ENCODE data around the gene BTBD18.
"Not testable (repeated sequence)": the region's sequence is repeated elsewhere in the genome, so short reads cannot be mapped to it uniquely, and the experiment has no call there.

BTBD18 gene

DNA sequence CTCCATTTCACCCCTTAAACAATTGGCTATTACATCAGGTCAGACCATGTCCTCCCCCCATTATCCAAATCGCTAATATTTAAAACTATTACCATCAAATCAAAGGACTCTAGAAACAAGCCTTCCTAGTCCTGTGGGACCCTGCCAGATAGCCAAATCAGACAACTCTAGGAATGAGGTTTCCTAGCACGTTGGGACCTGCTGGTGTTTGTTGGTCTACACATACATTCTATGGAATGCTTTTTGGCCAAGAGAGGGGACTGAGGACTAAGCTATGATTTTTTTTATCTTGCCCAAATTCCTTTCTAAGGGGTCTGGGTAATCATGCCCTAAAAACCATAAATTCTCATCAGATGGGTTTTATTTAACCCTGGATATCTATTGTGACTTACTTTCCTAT is 24.4 kb downstream of the BTBD18 start:
- no peak for DNase-seq

DNA sequence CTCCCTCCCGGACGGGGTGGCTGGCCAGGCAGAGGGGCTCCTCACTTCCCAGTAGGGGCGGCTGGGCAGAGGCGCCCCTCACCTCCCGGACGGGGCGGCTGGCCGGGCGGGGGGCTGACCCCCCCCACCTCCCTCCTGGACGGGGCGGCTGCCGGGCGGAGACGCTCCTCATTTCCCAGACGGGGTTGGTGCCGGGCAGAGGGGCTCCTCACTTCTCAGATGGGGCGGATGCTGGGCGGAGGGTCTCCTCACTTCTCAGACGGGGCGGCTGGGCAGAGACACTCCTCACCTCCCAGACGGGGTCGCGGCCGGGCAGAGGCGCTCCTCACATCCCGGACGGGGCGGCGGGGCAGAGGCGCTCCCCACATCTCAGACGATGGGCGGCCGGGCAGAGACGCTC is 34.9 kb downstream of the BTBD18 start:
- DNase-seq = not testable (repeated sequence)

DNA sequence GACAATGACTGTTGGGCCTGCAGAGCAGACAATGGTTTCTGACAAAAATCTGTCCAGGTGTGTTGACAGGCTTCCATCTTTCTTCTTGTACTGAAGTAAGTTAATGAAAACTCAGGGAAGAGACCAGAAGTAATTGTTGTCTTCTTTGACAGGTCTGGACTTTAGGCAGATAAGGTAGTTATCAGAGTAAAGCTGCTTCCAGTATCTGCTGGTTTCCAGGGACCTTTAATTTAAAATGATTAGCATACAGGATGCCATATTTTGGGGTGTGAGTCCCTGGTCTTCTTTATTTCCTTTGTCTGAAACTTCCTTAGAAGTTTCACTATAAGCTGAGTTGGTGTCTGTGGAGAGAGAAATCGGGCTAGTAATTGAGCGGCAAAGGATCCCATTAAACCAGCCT is 37.8 kb downstream of the BTBD18 start:
- DNase-seq = no peak

DNA sequence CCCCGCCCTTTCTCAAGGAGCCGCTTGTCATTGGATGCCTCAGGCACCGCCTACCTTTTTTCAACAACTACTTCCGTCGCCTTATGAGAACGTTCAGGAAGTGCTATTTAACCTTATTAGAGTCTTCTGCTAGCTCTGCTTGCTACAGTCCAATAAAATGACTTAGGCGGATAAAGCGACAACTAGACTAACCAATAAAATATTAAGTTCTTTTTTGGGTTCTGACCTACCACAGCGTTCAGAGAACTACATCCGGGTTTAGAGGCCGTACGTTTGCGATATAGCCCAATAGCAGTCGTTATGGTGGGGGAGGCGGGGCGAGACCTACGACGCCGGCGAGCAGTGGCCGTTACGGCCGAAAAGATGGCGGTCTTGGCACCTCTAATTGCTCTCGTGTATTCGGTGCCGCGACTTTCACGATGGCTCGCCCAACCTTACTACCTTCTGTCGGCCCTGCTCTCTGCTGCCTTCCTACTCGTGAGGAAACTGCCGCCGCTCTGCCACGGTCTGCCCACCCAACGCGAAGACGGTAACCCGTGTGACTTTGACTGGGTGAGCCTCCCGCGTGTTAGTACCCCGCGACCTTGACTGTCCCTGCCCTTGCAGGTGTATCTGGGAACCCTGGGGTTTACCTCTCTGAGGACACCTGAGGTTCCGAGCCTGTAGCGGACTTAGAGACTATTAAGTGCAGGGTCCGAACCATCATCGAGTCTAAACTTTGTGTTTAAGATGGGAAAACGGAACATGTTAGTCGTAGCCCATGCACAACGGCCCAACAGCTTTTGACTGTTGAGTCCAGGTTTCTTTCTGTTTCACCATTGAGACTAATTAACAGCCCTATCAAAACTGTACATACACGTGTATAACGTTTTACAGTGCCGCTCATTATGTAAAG is 39.1 kb downstream of the BTBD18 start, which contains the start of gene TMX2:
Gene TMX2, plus strand, starts transcription at position 338 of the 895 bp plus-strand sequence. Its CDS starts 26 bp downstream, at position 364.
- DNase-seq = peak; percentile 100

DNA sequence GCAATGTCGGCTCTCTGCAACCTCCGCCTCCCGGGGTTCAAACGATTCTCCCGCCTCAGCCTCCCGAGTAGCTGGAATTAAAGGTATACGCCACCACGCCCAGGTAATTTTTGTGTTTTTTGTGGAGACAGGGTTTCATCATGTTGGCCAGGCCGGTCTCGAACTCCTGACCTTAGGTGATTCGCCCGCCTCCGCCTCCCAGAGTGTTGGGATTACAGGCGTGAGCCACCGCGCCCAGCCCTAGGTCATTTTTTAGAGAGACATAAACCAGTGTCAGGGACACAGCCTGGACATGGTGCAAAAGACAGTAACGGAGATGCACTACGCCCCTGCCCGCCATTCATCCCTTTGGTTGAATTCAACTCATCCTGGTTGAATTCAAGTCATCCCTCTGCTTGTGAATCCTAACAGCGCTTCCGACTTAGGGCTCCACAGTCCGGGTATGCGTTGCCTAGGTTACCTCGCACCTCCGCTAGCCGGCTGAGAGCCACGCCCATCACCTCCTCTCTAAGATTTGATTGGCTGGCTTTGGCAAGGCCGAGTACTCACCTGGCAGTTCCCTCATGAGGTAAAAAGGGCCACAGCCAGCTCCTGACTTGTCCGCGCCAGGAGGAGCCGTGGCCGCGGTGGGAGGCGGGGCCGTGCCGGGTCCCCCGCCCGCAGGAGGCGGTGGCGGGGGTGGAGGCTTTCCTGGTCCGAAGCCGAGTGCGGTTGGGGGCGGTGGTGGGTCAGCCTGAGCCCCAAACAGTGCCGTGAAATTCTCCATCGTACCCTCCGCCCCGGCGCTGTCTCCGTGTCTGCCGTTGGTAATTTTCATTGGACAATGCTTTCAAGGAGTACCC is 40.0 kb downstream of the BTBD18 start, which contains the start of gene MED19:
Gene MED19, minus strand, starts transcription at position 802 of the 842 bp plus-strand sequence. Its CDS starts 36 bp downstream, at position 766.
- DNase-seq = peak; percentile 53

DNA sequence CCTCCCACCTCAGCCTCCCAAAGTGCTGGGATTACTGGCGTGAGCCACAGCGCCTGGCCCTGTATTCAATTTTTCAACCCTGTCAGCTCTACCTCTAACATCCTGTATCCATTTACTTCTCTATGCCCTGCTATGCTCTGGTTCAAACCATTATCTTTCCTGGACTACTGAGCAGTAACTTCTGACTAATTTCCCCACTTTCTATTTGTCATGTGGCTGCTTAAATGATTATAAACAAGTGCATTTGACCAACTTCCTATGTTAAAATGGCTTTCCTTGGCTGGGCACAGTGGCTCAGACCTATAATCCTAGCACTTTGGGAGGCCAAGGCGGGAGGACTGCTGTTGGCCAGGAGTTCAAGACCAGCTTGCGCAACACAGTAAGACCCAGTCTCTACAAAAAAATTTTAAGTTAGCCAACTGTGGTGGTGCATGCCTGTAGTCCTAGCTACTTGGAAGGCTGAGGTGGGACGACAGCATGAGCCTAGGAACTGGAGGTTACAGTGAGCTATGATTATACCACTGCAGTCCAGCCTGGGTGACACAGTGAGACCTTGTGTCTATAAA is 41.7 kb downstream of the BTBD18 start:
- no peak for DNase-seq

DNA sequence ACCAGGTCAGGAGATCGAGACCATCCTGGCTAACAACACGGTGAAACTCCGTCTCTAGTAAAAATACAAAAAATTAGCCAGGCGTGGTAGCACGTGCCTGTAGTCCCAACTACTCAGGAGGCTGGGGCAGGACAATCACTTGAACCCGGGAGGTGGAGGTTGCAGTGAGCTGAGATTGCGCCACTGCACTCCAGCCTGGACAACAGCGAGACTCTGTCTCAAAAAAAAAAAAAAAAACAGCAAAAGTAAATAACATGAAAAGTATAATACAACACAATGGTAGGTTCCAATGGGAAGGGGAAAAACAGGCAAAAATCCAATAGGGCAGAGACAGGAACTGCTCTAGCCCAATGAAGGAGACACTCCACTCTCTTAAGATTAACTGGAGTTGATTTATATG is 46.2 kb downstream of the BTBD18 start:
- DNase-seq = not testable (repeated sequence)

DNA sequence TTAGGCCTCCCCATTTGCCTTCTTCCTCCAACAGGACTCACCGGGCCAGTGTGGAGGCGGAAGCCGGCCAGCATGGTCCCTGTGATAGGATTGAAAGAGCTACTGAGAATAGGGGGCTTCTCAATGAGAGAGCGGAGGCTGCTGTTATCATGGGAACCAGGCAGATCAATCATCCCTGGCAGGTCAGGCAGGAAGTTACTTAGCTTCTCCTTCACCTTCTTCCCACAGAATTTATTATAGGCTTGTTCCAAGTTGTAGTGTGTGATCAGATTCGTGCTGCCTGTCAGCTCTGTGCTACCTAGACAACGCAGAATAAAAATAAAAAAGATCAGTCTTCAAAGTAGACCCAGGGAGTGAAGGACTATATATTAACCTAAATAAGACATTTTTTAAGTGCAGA is 46.7 kb downstream of the BTBD18 start:
- no peak for DNase-seq

DNA sequence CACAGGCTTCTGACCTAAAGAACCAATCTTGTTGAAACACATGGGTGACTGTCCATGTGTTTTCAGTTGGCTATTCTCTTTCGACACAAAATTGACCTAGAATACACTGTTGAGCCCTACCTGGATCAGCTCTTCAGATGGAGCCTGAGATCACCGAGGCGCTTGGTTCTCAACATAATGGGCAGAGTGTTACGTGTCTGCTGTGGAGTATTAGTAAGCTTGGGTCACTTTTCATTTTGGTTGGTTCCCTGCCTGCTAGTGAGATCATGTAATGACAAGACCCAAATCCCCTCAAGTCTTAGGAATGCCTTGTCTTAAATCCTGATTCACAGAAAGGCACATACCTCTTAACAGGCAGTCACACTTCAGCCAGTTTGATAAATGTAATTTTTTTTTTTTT is 48.3 kb downstream of the BTBD18 start:
- DNase-seq = no peak

DNA sequence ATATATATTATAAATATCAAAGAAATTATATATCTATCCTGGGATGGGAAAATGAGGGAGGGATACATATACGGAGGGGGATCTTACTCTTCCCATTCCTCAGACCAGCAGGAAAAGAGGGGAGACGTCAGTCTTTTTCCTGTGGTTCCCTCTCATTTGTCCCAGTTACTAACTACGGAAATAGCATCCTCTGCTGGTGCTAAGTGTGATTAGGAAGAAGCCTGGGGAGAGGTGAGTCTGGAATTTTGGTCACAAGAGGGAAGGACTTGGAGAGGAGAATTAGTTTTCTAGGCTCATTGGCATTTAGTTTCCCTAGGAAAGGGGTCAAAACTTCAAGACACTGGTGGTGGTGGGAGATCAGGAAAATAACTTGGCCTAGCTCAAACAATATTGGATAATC is 51.2 kb downstream of the BTBD18 start:
- DNase-seq = no peak

DNA sequence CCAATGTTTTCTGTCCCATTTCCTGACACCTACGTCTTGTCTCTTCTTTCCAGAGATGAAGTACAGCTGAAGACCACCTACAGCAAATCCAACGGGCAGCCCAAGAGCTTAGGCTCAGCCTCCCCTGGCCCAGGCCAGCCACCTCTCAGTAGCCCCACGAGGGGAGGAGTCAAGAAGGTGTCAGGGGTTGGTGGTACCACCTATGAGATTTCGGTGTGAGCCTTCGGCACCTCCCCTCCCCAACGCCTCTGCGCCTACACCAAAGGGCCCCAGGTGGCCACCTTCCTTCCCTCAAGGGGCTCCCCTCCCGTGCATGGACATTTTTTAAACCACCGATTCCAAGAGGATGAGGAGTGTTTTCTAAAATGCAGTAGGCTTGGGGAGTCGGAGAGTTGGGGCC is 51.8 kb downstream of the BTBD18 start:
- DNase-seq = no peak

DNA sequence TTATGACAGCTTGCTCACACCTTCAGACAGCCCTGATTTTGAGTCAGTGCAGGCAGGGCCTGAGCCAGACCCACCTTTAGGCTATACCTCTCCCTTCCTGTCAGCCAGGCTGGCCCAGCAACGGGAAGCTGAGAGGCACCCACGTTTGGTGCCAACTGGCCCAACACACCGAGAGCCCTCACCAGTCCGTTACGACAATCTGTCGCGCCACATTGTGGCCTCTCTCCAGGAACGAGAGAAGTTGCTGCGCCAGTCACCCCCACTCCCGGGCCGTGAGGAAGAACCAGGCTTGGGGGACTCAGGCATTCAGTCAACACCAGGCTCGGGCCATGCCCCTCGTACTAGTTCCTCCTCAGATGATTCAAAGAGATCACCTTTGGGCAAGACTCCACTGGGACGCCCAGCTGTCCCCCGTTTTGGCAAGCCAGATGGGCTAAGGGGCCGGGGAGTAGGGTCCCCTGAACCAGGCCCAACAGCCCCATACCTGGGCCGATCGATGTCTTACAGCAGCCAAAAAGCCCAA is 52.7 kb downstream of the BTBD18 start:
- no peak for DNase-seq

Measured in NCI-H446 treated with DMSO at 0.1 percent for 48 hours (cell line).